Measurements from ENCODE around the gene DCHS2.
"Not testable (repeated sequence)": the region's sequence is repeated elsewhere in the genome, so short reads cannot be mapped to it uniquely, and the experiment has no call there.

The DCHS2 gene

DNA sequence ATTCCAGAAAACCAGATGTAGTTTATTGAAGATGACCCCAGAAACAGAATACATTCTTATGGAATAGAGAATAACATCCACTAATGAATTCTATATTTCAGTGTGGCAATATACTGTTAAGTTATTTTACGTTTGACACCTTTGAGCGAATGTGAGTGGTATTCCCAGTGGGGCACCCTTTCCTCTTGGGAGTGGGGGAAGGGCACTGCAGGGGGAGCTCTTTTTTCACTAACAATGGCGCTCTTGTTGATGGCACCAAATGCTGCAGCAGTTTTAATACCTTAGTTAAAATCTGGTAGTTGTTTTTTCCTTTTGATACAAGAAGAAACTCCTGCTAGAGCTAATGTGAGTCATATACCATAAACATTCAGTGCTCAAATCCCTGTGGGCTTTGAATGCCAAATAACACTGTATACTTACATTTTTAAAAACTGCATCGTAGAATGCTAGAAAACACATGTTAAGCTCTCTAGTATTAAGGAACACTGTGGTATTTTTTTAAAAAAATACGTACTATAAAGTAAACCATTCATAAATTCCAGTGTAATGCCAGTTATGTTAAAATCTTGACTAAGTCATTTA is 178.5 kb downstream of the DCHS2 start:
- no peak for DNase-seq

- no peak for DNase-seq
Observed at GRCh38 chr4:154312246-154312645, 179.4 kb downstream of the DCHS2 start.

DNA sequence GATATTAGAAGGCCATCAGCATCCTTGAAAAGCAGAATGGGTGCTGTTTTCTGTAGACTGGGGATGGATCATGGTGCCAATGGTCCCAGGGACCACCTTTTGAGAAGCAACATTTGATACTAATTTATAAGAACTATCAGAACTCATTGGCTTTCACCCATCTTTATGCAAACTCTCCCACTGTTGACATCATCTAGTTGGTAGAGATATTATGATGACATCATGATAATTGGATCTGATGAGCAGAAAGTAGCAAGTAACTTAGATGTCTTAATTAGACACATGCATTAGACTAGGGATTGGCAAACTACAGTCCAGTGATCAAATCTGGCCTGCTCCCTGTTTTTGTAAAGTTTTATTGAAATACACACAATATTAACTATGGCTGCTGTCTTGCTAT is 181.0 kb downstream of the DCHS2 start:
- DNase-seq, result no peak

- no peak for DNase-seq
Observed at GRCh38 chr4:154308207-154308606, 183.4 kb downstream of the DCHS2 start.

DNA sequence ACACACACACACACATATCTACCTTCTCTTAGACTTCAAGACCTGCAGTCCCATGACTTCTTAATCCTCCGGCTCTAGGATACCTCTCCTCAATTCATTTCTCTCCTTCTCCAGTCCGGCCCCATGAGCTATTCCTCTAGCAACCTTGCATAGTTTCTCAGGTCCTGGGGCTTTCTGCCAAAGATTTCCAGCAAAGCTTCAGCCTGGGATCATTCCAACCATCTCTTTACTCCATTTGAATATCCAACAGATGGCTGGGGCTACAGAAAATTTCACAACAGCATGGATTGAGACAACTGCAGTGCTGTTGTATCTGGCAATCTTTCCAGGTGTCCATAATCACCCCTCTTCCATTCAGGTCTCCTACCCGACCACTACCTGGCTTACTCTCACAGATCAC is 184.1 kb downstream of the DCHS2 start:
- no peak for DNase-seq

- no peak for DNase-seq
Observed at GRCh38 chr4:154305616-154306015, 186.0 kb downstream of the DCHS2 start.

DNA sequence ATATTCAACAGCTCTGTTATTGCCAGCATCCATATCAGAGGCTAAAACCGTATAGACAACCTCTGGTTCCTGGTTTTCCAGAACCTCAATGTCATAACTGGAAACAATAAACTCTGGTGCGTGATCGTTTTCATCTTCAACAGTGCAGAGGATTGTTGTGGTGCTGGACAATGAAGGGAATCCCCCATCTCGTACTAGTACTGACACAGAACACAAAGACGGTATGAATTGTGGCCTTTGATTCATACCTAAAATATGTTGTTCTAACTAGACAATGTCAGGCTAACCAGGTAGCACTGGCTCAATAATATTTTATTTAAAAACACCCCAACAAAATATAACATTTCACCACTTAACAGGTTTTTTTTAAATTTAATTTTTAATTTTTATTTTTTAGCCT is 186.9 kb downstream of the DCHS2 start:
- no peak for DNase-seq

DNA sequence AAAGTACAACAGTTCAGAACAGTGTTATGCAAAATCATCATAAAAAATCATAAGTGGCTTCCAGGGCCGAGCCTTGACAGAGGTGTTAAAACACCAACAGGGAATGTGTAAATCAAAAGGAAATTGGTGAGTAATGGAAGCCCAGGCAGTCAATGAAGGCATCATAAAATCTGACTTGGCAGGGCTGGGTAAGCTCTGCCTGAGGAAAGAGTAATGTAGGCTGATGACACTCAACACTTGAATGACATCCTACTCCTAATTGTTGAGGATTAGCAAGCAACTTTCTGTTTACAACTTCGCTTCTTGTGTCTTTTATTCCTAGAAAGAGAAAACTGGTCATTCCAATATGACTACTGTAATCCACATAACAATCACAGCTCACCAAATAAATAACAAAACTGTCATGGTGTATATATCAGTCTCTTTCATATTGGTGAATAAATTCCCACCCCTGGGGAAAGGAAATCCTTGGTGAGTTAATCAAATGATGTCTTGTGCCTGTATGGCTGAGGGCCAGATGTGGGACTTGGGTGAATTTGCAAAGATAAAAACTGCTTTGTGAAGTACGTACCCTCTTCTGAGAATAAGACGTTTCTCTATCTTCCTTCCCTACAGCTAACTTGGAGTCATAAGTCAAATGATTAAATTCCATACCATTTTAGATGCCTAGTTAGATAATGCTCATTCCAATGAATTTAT is 196.8 kb downstream of the DCHS2 start:
- DNase-seq, result no peak

DNA sequence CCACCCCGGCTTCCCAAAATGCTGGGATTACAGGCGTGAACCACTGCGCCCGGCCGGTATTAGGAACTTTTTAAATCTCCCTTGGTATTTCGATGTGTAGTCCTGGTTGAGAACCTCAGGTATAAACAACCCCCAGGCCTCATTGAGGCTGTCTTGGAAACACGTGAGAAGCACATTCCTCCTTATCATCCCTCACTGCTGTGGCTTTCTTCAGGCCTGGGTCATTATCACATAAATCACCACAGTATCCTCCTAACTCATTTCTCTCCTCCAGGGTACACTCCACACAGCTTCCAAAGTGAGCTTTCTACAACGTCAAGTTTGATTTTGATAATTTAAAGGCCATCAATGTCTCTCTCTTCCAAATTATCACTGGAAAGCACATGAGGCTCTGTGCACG is 198.2 kb downstream of the DCHS2 start:
- DNase-seq, result no peak

GRCh38 chr4:154292589-154292988 is 199.0 kb downstream of the DCHS2 start:
- no peak for DNase-seq

GRCh38 chr4:154277172-154277571 is 214.4 kb downstream of the DCHS2 start:
- no peak for DNase-seq

DNA sequence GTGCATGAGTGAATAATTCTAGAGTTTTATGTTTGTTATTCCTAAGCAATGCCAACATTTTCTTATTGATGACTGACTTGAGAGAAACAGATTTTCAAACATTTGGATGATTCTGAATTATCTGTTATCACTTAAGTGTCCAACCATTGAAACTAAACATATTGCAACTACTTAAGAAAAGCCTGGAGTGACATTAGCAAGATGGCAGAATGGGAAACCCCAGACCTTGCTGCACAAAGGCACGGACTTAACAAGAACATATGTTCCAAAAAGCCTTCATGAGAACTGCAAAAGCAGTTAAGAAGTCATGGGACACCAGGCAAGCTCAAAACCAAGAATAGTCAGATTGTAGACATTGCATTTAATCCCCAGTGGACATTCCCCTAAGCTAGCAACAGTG is 215.1 kb downstream of the DCHS2 start:
- DNase-seq, result no peak

- no peak for DNase-seq
Observed at GRCh38 chr4:154254999-154255398, 236.6 kb downstream of the DCHS2 start.

GRCh38 chr4:154234576-154234975 is 257.0 kb downstream of the DCHS2 start:
- DNase-seq, result no peak

- DNase-seq, result no peak
Observed at GRCh38 chr4:154231806-154232478, 259.7 kb downstream of the DCHS2 start.

- no peak for DNase-seq
Observed at GRCh38 chr4:154230723-154231122, 260.9 kb downstream of the DCHS2 start.

DNA sequence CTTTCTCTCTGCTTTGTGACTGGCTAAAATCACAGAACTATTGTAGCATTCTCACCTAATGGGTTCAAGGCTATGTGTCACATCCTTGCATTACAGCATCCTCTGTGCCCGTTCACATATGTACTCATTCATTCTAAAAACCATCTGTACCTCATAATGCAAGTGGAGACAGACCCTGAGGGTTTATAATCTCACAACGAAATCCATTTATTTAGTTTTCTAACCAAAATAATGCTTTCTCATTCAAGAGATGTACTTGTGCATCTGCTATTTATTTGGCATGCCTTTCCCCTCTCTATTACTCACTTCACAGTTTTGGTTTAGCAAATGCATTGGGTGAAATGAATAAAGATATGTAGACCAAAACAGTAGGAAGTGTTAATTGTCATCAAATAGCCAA is 261.5 kb downstream of the DCHS2 start:
- no peak for DNase-seq

DNA sequence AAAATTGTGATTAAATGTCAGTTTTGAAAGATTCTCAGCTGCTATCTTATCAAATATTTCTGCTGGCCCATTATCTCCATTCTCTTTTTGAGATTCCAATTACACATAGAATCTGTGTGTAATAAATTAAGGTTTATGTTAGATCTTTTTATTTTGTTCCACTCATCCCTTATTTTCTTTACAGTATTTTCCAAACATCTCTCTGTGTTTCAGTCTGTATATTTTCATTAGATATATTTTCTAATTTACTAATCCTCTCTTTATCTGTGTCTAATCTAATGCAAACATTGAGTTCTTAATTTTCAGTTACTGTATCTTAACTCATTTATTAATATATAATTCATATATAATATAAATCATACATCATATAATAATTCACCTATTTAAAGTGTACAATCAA is 268.7 kb downstream of the DCHS2 start:
- no peak for DNase-seq

DNA sequence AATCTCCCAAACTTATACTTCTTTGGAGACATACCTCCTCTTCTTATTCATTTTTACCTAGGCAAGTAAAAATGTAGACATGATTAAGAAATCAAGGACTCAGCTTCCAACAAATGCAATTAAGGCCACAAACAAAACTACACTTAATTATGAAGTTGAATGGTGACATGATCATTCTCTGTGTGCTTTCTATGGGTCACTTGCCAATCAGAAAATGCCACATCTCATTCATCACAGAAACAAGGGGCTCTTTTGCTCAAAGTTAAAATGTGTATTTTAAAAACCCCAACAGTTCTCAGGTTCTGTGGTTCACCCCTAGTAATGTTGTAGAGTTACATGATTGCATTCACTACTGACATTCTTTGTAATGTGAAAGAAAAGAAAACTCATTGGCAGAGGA is 273.5 kb downstream of the DCHS2 start:
- no peak for DNase-seq

- not testable (repeated sequence) for DNase-seq
Observed at GRCh38 chr4:154217384-154217783, 274.2 kb downstream of the DCHS2 start.

DNA sequence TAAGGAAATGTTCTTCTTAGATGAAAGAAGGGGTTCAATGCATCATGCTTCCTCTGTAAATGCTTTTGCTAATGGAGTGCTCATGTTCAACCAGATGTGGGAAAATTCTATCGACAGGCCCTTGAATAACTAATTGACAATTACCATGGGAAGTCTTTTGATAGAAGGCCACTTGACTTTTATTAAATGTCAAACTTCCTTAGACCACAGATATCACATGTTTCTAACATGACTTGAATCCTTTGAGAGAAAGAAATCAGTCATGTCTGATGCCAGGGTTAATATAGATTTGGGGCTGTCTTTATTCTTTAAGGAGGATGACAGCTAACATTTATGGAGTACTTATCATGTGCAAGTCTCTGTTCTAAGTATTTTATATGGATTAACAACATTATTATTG is 280.1 kb downstream of the DCHS2 start:
- no peak for DNase-seq

- peak in 1 of 2 experiments; percentile 7 for DNase-seq
Observed at GRCh38 chr4:154208424-154208823, 283.2 kb downstream of the DCHS2 start.

DNA sequence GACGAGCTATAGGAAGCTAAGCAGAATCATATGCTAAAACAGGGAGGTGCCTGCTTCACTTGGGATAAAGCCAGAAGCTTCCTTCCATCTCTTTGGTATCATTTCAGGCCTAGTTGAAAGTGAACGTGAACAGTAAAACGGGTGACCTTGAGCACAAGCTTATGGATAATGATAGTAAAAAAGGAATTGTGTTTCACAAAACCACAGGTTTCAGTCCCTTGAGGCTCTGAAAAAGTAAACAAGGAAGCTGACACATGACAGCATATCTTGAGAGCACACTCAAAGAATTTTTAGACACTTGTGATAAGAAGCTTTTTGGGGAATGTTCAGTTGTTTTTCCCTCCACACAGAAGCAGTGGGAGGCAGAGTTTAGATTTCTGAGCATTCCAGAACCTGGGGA is 286.1 kb downstream of the DCHS2 start:
- DNase-seq, result no peak

DNA sequence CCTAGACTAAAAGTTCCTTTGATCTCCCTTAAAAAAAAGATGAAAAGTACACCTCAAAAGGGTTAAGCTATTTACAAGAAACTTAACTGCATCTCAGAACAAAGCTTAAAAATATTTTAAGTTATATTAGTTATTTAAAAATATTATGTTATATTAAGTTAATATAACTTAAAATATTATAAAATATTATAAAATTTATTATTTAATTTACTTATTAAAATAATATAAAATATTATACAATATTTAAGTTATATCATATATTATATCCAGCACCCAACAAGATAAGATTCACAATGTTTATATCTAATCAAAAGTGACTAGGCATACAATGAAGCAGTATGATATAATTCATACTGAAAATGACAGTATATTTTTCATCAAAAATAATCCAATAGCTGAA is 296.9 kb downstream of the DCHS2 start:
- DNase-seq, result no peak

- DNase-seq, result no peak
Observed at GRCh38 chr4:154192585-154192984, 299.0 kb downstream of the DCHS2 start.

All from SW 1271 (cell line).